GM18517 (cell line): ENCODE measurements around the gene KCNH8.
"Not testable (repeated sequence)": the region's sequence is repeated elsewhere in the genome, so short reads cannot be mapped to it uniquely, and the experiment has no call there.

Experiments used
- ATAC-seq: cut with Tn5 transposase; IDR thresholded peaks from one replicate; pipeline ENCODE4 v1.9.1; 2021; ENCODE audit warnings: mild to moderate bottlenecking, moderate library complexity; ENCODE audit not compliant: unreplicated experiment

The KCNH8 gene

DNA sequence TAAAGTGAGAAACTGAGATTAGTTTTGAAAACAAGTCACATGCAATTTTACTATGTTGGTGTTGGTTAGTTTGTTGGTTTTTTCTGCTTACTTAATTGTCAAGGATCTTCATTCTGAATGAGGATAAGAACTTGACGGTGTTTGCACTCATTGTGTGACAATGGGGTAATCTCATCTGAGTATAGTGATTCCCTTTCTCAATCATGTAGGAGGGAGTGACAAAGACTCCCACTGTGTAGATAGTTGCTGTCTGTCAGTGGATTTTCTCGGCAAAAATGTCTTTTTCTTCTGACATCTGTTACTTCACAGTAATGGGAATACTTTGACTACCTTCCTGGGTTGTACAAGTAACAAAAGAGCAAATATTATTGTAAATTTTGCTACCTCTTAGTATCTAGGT lies 23.5 kb downstream of the KCNH8 start:
- no peak for ATAC-seq

DNA sequence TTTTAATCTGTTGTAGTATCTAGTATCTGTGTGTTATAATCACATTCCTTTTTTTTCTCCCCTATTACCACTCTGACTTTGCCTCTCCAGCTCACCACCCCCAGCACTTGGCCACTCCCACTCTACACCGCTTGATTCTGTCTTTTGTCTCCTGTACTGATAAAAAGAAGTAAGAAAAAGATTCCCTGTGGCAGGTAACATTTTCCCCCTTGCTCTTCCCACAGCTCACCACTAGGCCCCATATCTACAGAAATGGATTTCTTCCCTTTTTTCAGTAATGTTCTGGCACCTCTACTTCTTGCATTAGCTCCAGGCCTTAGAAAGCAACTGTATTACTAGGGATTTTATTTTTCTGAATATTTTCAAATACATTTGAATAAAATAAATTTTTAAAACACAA lies 25.6 kb downstream of the KCNH8 start:
- ATAC-seq = no peak

DNA sequence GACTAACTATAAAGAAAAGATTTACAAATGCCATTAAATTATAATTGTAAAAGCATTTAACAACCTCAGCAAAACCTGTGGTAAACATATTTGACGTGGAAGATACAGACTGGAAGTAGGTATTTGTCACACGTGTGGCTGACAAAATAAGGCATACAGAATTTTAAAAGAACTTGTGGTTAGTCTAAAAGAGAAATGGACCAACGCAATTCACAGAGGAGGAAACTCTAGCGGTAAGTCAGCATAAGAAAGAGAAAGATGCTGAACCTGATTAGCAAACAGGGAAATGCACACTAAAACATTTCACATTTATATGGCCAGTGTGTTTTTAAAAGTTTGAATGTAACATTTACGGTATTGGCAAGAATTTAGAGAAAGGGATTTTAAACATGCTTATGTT lies 35.3 kb downstream of the KCNH8 start:
- no peak for ATAC-seq

DNA sequence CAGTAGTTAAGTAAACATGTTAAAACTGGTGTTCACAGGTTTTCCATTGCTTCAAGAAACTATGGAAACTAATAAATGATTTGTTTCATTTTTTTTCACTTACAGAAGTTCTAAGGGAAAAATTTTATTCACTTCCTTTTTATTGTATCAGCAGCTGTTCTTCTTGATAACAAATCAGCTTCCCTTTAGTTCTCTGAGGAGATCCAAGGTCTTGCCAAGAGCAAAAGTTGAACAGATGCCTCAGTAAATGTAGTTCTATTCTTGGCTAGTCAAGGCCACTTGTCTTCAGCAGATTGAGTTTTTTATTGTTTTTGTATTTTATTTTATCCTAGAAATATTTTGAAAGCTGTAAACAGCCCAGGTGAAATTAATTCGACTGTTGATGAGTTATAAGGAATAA lies 41.8 kb downstream of the KCNH8 start:
- ATAC-seq = no peak

DNA sequence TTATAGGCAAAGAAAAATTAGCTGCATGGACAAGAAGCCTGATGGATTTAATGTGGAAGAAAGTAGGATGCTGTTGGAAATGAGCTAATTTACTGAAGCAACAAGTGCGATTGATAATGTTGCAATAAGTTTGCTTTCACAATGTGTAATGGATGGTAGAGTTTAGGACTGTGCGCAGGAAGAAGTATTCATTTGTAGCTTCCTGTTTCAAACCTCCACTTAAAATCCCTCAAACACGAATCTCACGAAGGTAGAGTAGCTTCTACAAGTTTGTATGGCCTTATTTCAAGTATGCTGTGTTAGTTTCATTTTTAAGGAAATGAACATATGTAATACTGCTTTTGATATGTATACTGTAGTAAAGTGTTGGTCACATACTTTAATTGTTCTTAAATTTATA lies 42.3 kb downstream of the KCNH8 start:
- ATAC-seq = peak; percentile 79

DNA sequence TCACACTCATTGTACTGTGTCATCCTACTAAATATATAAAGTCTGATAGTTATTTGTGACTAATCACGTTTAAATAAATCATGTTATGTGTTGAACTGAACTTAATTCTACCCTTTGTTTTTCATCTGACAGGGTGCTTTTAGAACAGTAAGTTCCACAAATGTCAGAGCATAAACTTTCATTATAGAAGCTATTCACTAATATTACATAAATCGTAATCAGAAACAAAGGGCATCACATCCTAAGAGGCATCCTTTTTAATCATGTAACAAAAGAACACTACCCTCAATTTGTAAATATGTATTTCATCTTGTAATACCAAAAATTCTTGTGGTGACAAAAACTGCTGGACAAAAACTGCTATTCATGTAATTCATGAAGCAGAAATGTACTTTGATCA lies 50.8 kb downstream of the KCNH8 start:
- ATAC-seq = no peak

DNA sequence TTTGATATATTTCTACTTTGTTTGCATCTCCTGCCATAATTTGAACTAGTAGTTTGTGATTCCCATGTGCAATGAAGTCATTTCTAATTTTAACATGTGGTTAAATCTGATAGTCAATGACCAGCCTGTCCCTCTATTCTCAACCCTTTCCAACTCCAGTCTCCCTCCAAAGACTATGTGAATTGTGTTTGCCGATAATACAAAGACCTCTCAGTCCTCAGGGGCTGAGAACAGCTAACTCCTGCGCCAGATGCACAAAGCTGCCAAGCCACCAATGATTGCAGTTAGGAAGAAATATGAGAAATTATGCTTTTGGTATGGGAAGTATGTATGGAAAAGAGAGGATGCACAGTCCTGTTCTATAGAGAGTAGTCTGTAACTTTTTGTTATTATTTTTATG lies 54.0 kb downstream of the KCNH8 start:
- ATAC-seq = no peak

DNA sequence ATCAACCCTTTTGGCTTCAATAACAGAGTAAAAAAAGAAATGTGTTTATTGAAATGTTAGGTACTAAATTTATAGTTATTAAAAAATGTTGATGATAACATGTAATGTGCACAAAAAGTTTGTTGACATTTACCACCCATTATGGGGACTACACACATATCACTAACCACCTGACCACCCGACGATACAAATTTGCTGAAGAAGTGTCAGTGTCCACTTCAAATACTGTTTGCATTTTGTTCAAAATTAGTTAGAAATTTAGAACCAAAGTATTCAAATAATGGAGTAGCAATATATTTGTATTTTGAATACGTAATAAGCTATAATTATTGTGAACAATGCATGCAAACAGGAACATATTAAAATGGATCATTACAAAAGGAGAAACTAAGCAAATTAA lies 54.4 kb downstream of the KCNH8 start:
- no peak for ATAC-seq

DNA sequence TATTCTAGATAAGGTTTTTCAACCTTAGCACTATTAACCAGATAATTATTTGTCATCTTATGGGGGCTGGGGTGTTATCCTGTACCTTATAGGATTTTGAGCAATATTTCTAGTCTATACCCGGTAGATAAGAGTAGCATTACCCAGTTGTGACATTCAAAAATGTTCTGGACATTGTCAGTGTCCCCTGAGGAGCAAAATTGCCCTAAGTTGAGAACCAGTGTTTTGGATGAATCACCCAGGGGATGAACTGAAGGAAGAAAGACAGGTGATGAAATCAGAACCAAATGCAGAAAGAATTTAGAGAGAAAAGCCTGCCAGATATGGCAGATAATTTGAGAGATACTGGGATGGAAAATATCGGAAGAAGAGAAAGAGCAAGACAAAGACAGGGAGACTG lies 58.2 kb downstream of the KCNH8 start:
- no peak for ATAC-seq

DNA sequence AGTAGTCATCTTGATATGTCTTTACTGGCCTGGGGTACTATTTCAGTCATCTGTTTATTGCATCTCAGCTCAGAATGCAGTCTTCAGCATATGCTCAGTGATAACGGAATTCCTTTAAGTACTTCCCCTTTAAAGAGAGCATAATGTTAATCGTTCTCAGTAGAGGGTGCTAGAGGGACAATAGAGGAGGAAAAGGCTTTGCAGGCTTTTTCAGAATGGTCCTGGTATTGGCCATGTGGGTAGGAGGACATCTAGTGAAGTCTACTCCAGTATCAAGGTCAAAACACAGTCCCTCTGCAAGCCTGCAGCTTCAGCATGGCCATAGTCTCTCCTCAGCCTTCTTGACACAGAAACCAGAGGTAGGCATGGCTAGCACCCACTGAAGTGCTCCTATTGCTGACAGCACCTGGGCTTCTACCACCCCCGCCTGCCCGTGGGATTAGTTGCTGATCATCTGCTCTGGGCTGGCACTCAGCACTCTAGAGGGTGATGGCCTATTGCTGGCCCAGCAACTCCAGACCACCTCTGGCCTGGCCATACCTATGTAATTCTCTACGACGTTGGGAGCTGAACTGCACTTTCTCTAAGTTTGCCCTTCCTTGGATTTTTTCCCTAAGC lies 65.4 kb downstream of the KCNH8 start:
- no peak for ATAC-seq

DNA sequence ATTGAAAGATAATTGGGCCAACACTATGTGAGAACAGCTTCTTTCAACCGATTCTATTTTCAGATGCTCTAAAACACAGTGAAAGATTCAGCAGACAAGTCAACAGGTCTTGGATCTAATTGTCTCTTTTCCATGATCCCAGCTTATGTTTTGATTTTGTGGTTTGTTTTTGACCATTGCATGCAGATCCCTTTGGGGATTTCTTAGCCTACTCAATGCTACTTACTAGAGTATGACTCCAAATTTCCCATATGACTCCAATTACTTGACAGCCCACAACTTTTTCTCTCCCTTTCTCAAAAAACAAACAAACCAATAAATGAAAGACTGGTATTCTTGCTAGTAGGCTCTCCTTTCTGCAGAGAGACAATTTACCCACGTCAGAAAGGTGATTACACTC lies 67.1 kb downstream of the KCNH8 start:
- no peak for ATAC-seq

DNA sequence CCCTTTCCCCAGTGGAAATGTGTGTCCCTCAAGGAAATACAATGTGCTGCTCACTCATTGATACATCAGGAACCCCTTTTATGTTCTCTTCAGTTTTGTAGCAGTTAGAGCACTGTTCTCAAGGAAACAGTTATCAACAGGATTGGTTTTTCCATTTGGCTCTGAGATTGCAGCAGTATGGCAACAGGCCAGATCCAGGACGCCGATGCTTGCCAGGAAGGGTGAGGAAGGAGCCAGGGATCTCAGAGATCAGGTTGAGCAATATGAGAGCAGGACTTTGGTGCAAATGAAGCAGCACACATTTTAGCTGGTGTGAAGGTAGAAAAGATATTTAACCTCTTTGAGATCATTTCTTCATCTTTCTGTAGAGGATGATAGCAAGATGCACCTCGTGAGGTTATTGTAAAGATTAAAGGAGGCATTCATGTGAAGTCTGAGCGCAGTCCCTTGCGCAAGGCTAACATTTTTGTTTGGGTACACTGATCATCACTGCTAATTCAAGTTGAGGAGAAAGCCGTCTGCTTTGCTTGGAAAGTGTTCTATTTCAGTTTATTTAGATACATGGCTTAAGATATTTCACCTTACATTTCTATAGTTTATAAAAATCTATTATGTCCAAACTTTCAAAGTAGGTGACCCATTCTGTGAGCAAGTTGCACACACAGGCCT lies 68.5 kb downstream of the KCNH8 start:
- no peak for ATAC-seq

DNA sequence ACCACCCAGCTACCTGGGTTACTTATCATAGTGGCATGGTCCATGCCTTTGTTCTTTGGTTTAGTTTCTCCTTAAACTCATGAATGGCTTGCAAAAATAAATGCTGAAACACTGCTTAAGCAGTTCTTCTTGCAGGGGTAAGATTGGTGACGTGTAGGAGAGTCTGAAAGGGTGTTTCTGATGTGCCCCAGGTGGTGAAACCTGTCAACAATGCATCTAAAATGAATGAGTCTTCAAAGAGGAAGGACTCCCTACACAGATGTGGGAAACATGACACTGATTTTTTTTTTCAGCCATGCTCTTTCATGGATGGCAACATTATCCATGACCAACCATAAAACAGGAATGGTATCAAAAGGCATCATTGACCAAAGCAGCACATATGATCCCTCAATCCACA lies 72.0 kb downstream of the KCNH8 start:
- no peak for ATAC-seq

DNA sequence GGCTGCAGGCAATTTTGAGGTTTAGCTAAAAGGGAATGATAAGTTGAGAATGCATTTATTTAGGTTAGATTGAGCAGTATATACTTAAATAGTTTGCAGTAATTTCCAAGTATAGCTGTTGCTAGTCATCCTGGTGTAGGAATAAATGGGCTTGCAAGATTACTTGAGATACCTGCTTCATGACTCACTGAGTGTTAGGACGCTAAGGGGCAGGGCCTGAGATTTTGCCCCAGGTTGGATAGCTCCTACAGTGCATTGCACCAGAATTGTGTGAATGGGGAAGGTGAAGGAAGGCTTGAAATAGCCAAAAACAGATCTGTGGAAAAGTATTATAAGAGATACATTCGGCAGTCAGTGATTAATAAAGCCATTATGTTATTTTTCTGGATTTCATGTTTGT lies 72.8 kb downstream of the KCNH8 start:
- no peak for ATAC-seq

DNA sequence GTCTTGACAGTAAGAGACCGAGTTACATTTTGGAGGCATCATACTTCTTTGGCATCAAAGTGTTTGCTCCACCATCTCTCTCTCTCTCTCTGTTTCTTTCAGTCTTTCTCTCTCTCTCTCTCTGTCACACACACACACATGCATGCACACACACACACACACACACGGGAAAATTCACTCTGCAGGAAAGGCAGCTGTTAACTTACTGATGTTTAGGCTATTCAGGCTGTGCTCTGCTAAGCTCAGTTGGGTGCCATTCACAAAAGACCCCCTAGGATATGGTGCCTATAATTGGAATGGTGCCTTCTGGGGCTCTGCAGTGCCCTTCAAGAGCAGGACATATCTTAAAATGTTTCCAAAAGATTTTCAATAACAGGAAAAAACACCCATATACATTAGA lies 78.2 kb downstream of the KCNH8 start:
- ATAC-seq = no peak

DNA sequence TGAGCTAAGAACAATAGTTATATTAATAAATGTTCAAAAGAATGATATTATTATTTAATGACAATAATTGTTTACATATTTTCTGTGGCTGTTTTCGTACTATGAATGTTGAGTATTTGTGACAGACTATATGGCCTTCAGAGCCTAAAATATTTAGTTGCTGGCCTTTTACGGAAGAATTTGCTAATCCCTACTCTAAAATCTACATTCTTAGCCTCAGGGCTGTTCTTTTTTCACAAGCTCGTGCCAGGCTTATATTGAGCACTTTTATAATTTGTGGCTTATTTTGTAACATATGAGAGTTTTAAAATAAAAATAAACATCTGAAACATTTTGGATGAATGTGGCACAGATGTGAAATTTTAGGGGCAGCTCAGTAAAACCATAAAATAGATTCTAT lies 79.9 kb downstream of the KCNH8 start:
- no peak for ATAC-seq

DNA sequence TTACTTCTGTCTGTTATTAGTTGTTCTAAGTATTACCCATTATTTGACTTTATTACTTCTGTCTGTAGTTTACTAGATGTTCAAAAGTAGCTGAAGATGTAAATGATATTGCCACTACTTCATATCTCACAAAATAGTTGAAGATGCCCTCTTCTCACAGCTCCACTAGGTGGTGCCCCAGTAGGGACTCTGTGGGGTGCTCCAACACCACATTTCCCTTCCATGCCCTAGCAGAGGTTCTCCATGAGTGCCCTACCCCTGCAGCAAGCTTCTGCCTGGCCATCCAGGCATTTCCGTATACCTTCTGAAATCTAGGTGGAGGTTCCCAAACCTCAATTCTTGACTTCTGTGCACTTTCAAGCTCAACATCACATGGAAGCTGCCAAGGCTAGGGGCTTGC lies 80.8 kb downstream of the KCNH8 start:
- ATAC-seq = no peak

DNA sequence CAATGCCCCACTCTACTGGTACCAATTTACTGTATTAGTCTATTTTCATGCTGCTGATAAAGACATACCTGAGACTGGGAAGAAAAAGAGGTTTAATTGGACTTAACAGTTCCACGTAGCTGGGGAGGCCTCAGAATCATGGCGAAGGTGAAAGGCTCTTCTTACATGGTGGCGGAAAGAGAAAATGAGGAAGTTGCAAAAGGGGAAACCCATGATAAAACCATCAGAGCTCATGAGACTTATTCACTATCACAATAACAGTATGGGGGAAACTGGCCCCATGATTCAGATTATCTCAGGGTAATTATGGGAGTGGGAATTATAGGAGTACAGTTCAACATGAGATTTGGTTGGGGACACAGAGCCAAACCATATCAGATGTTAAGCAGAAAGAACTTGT lies 81.6 kb downstream of the KCNH8 start:
- peak; percentile 52 for ATAC-seq

DNA sequence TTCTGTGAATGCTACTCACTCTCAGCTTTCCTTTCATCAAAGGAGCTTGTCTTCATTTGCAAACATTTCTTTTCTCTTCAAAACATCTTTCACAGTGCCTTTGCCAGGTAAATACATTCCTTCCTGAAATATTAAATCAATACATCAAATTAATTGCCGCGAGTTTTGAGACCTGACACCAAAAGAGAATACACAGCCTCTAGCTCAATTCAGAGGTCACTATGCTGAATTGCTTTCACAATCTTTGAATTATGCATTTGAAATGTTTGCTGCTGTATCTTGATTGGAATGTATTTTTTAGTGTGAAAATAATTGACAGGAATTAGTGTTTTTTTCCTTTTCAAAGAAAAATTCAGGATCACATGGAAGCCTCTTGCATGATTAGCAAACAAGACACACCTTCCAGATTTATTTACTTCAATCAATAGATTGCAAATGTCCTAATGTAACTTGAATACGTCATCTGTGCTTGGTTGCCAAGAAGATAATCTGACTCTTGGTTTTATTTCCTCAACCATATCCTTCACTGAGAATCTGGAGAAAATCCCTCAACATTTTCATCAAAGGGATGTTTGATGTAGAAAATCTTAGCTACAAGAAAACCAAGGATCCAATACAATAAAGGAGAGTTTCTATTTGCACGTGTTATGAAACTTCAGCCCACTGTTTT lies 83.6 kb downstream of the KCNH8 start:
- ATAC-seq = no peak

DNA sequence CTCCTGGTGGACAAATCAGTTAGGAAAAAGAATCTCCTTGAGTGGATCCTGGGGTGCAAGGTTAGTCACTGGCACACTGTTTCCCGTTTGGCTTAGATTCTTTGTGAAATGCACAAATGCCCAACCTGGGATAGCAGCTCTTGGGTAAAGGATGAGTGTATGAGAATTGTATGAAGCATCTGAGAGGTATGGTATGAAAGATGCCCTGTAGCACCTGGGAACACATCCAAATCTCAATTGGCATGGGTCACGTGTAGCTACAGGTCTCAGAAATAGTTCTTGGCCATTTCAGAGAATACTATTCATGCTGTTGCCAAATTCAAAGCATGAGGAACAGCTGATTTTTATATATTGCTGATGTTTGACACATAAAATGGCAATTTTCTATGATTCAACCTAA lies 84.3 kb downstream of the KCNH8 start:
- ATAC-seq = no peak

DNA sequence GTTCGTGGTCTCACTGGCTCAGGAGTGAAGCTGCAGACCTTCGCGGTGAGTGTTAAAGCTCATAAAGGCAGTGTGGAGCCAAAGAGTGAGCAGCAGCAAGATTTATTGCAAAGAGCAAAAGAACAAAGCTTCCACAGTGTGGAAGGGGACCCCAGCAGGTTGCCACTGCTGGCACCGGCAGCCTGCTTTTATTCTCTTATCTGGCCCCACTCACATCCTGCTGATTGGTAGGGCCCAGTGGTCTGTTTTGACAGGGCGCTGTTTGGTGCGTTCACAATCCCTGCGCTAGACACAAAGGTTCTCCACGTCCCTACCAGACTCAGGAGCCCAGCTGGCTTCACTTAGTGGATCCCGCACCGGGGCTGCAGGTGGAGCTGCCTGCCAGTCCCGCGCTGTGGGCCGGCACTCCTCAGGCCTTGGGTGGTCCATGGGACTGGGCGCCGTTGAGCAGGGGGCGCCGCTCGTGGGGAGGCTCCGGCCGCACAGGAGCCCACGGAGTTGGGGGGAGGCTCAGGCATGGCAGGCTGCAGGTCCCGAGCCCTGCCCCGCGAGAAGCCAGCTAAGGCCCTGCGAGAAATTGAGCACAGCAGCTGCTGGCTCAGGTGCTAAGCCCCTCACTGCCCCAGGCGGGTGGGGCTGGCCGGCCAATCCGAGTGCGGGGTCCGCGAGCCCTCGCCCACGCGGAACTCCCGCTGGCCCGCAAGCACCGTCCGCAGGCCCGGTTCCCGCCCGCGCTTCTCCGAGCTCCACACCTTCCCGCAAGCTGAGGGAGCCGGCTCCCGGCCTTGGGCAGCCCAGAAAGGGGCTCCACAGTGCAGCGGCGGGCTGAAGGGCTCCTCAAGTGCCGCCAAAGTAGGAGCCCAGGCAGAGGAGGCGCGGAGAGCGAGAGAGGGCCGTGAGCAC lies 85.8 kb downstream of the KCNH8 start:
- not testable (repeated sequence) for ATAC-seq

DNA sequence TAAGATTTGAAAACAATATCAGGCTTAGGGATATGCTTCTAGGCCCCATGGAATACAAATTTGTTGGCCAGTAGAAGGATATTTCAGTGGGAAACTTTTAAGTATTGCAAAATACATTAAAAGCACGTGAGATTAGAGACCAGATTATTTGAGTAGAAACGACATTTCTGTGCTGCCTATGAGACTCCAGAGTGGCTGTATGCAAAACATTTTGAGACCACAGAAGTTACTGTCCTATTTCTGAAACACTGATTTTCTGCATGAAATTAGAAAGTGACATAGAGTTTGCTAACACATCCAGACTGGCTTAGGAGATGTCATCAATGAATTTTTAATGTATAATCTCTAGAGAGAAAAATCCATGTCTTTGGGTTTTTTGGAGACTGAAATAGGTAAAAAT lies 99.8 kb downstream of the KCNH8 start:
- ATAC-seq = no peak
